DMS79 (cell line): ENCODE data around the gene ARHGEF17.

Experiments
- DNase-seq: peaks from one replicate; lab custom pipeline; 2025; lab: John Stamatoyannopoulos, UW

ARHGEF17 gene

GRCh38 chr11:73293356-73293936 lies 14.6 kb upstream of the ARHGEF17 start:
- DNase-seq = no peak

- DNase-seq = no peak
These were observed 13.5 kb upstream of the ARHGEF17 start for GRCh38 chr11:73294604-73295003.

- no peak for DNase-seq
These were observed 12.7 kb upstream of the ARHGEF17 start for GRCh38 chr11:73295241-73295995.

- no peak for DNase-seq
These were observed 12.1 kb upstream of the ARHGEF17 start for GRCh38 chr11:73295996-73296318.

- DNase-seq = no peak
These were observed 11.4 kb upstream of the ARHGEF17 start for GRCh38 chr11:73296501-73297230.

- no peak for DNase-seq
These were observed 10.9 kb upstream of the ARHGEF17 start for GRCh38 chr11:73297231-73297590.

GRCh38 chr11:73297702-73298101 lies 10.4 kb upstream of the ARHGEF17 start:
- DNase-seq = no peak

- no peak for DNase-seq
These were observed 9.8 kb upstream of the ARHGEF17 start for GRCh38 chr11:73298233-73298632.

GRCh38 chr11:73299751-73300150 lies 8.3 kb upstream of the ARHGEF17 start:
- no peak for DNase-seq

- no peak for DNase-seq
These were observed 1.8 kb upstream of the ARHGEF17 start for GRCh38 chr11:73306069-73306841.

GRCh38 chr11:73306977-73307322 lies 1.1 kb upstream of the ARHGEF17 start:
- DNase-seq = no peak

GRCh38 chr11:73307323-73308002 lies 613 bp upstream of the ARHGEF17 start:
- peak; percentile 99 for DNase-seq

GRCh38 chr11:73308961-73309919 lies 1.2 kb downstream of the ARHGEF17 start:
- DNase-seq = peak; percentile 10

- DNase-seq = no peak
These were observed 2.0 kb downstream of the ARHGEF17 start for GRCh38 chr11:73310076-73310475.

- no peak for DNase-seq
These were observed 2.8 kb downstream of the ARHGEF17 start for GRCh38 chr11:73310661-73311393.

- DNase-seq = no peak
These were observed 3.4 kb downstream of the ARHGEF17 start for GRCh38 chr11:73311394-73311869.

- DNase-seq = no peak
These were observed 4.0 kb downstream of the ARHGEF17 start for GRCh38 chr11:73312036-73312435.

- DNase-seq = no peak
These were observed 4.8 kb downstream of the ARHGEF17 start for GRCh38 chr11:73312851-73313327.

GRCh38 chr11:73313652-73314051 lies 5.6 kb downstream of the ARHGEF17 start:
- DNase-seq = no peak
